Liver (tissue), 3 donors: Measurements from ENCODE around the gene GOLGA8M.
"Not testable (repeated sequence)": the region's sequence is repeated elsewhere in the genome, so short reads cannot be mapped to it uniquely, and the experiment has no call there.

Experiments used
- RAD21 ChIP-seq, 2 donors: IDR thresholded peaks; 2 replicates each; pipeline ENCODE4 v1.6.1; 2016; ENCODE audit warnings: antibody characterized with exemption in 2 of 2, mild to moderate bottlenecking in 2 of 2
- SP1 ChIP-seq: IDR thresholded peaks from 2 replicates; pipeline ENCODE4 v1.6.1; 2018; ENCODE audit warnings: antibody characterized with exemption, mild to moderate bottlenecking
- TAF1 ChIP-seq: conservative IDR thresholded peaks from 2 replicates; pipeline ENCODE4 v1.6.1; 2016; ENCODE audit warnings: antibody characterized with exemption, mild to moderate bottlenecking
- TF ChIP-seq, protein P1 (sequence below): fragments of 150-350 bp; IDR thresholded peaks from 2 replicates; pipeline ENCODE4 v1.5.1; 2017; ENCODE audit warnings: improper control_type of control experiment, low read depth, low read length; ENCODE audit not compliant: missing input control
- TF ChIP-seq, protein P2 (sequence below): IDR thresholded peaks from 2 replicates; pipeline ENCODE4 v1.6.1; 2016; ENCODE audit warnings: antibody characterized with exemption
- donor health status: healthy.
- donor health status: healthy.

DNA sequence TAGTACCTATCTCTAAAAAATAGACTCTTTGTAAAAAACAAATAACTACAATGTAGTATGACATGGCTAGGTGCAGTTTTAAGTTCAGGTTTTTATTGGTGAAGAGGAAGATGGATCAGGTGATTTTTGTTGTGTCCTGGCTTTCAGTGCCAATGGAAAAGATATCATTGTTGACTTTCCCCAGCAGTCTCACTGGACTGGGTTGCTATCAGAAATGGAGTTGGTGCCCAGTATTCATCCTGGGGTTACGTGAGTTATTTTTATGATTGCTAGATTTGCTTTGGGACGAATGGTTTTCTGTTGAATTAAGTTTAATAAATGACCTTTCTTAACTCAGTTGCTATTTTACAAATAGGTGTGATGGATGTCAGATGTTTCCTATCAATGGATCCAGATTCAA lies 38.7 kb downstream of the GOLGA8M start:
- TF ChIP-seq, protein P1, sequence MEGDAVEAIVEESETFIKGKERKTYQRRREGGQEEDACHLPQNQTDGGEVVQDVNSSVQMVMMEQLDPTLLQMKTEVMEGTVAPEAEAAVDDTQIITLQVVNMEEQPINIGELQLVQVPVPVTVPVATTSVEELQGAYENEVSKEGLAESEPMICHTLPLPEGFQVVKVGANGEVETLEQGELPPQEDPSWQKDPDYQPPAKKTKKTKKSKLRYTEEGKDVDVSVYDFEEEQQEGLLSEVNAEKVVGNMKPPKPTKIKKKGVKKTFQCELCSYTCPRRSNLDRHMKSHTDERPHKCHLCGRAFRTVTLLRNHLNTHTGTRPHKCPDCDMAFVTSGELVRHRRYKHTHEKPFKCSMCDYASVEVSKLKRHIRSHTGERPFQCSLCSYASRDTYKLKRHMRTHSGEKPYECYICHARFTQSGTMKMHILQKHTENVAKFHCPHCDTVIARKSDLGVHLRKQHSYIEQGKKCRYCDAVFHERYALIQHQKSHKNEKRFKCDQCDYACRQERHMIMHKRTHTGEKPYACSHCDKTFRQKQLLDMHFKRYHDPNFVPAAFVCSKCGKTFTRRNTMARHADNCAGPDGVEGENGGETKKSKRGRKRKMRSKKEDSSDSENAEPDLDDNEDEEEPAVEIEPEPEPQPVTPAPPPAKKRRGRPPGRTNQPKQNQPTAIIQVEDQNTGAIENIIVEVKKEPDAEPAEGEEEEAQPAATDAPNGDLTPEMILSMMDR: not testable (repeated sequence)
- not testable (repeated sequence) for TF ChIP-seq RAD21 (IDR thresholded peaks at IDR 0.05); TAF1; SP1
- TF ChIP-seq, protein P2, sequence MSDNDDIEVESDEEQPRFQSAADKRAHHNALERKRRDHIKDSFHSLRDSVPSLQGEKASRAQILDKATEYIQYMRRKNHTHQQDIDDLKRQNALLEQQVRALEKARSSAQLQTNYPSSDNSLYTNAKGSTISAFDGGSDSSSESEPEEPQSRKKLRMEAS: not testable (repeated sequence)
